ENCODE data around the gene SPATA25.
"Not testable (repeated sequence)": the region's sequence is repeated elsewhere in the genome, so short reads cannot be mapped to it uniquely, and the experiment has no call there.

SPATA25 gene

GRCh38 chr20:45892828-45893500 is 5.5 kb upstream of the SPATA25 start:
- DNase-seq, result no peak

DNA sequence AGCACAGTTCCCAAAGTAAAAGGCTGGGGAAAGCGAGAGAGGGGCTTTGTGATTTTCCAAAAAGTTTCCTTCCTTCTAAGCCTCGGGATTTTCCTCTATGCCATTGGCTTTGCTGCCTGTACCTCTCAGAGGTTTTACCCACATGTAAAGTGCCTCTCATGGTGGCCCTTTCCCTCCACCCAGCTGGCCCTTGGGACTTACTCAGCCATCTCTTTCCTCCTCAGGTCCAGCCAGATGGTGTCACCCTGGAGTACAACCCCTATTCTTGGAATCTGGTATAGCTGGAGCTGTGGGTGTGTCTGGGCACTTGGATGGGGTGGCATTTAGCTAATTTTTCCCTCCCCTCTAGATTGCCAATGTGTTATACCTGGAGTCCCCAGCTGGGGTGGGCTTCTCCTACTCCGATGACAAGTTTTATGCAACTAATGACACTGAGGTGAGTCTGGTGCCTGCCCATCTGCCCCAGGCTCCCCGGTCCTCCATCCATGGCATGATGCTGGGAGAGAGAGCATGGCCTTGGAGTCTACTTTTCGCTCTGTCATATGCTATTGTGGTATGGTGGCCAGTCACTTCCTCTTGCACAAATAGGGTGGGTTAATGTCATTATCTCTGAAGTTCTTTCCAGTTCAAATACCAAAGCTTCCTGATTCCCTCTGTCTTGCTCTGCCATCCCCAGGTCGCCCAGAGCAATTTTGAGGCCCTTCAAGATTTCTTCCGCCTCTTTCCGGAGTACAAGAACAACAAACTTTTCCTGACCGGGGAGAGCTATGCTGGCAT is 4.8 kb upstream of the SPATA25 start:
- DNase-seq, result no peak

DNA sequence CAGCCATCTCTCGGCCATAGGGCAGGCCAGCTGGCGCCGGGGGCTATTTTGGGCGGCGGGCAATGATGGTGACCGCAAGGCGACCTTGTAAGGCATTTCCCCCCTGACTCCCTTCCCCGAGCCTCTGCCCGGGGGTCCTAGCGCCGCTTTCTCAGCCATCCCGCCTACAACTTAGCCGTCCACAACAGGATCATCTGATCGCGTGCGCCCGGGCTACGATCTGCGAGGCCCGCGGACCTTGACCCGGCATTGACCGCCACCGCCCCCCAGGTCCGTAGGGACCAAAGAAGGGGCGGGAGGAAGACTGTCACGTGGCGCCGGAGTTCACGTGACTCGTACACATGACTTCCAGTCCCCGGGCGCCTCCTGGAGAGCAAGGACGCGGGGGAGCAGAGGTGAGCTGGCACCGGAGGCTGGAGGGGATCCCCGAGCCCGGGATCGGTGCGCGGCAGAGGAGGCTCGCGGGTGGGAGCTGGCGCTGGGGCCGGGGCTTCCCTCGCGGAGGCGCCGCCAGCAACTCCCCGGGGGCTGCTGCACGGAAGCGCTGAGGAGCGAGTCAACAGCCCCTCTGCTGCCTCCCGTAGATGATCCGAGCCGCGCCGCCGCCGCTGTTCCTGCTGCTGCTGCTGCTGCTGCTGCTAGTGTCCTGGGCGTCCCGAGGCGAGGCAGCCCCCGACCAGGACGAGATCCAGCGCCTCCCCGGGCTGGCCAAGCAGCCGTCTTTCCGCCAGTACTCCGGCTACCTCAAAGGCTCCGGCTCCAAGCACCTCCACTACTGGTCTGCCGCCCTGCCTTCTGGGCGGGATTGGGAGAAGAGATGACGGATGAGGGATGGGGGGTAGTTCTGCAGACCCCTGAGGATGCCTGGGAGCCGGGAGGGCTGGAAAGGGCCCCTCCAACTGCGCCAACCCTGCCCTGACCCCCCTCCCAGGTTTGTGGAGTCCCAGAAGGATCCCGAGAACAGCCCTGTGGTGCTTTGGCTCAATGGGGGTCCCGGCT is 3.9 kb upstream of the SPATA25 start, which contains the start of the genes CTSA and NEURL2:
CTSA (plus strand) TSS at position 351 of the 999 bp plus-strand sequence; CDS start at position 585, 234 bp downstream.
NEURL2 (minus strand) TSS at position 224 of the 999 bp plus-strand sequence; CDS start at position 7, 217 bp downstream.
- peak; percentile 77 for DNase-seq

DNA sequence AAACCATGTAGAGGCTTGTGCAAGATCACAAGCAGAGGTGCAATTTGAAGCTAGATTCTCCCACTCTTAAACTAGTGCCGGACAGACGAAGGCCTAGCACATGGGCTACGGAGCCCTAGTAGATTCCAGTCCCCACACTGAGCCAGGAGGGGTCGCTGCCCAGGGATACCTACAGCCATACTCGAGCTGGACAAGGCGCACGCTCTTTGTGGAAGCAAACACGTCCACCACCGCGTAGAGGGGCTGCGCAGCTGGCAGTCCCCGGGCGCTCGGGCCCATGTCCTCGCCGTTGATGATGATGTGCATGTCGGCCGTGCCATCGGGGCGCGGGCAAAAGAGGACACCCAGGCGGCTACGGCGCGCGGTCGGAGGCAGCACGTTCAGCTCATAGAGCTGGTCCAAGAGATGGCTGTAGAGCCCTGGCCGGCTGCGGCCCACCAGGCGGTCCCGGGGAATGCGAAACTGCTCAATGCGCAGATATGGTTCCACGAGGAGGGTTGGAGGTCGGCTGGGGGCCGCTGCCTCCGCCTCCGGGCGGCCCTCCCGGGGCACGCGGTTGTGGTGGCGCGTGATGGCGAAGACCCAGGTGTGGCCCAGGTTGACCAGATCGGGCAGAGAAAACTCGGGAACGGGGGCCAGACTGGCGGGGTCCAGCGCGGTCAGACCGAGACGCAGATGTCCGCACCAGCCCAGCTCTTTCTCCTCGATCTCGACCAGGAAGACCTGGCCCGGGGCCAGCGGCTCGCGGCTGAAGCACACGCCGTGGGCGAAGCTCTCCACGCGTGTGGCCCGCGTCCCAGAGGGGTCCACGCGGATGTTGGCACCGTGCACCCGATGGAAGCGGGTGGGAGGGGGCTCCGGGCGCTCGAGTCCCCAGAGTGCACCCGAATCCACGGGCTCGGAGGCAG is 2.9 kb upstream of the SPATA25 start:
- peak; percentile 30 for DNase-seq

- no peak for DNase-seq
Measured at GRCh38 chr20:45888681-45889080, 1.3 kb upstream of the SPATA25 start.

GRCh38 chr20:45886590-45887345 is 654 bp downstream of the SPATA25 start:
- DNase-seq, result no peak

GRCh38 chr20:45883100-45883469 is 4.3 kb downstream of the SPATA25 start:
- DNase-seq, result no peak

DNA sequence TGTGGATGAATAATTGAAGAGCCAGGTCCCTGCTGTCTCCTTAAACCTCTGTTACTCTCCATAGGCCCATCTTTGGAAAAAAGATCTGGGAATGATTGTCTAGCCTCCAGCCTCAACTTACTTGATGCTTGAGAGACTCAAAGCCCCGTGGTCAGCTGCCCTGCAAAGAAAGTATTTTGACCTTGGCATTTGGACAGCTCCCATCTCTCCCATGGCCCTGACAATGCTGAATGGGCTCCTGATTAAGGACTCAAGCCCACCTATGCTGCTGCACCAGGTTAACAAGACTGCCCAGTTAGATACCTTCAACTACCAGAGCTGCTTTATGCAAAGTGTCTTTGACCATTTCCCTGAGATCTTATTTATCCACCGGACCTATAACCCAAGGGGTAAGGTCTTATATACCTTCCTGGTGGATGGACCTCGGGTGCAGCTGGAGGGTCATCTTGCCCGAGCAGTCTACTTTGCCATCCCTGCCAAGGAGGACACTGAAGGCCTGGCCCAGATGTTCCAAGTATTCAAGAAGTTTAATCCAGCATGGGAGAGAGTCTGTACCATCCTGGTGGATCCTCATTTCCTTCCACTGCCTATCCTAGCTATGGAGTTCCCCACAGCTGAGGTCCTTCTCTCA is 4.8 kb downstream of the SPATA25 start:
- DNase-seq, result no peak

GRCh38 chr20:45880988-45881788 is 6.2 kb downstream of the SPATA25 start, which contains the start of gene ZSWIM1:
ZSWIM1 (plus strand) TSS chr20:45881227; CDS start chr20:45882593, 1,366 bp downstream.
- DNase-seq, result peak; percentile 99

DNA sequence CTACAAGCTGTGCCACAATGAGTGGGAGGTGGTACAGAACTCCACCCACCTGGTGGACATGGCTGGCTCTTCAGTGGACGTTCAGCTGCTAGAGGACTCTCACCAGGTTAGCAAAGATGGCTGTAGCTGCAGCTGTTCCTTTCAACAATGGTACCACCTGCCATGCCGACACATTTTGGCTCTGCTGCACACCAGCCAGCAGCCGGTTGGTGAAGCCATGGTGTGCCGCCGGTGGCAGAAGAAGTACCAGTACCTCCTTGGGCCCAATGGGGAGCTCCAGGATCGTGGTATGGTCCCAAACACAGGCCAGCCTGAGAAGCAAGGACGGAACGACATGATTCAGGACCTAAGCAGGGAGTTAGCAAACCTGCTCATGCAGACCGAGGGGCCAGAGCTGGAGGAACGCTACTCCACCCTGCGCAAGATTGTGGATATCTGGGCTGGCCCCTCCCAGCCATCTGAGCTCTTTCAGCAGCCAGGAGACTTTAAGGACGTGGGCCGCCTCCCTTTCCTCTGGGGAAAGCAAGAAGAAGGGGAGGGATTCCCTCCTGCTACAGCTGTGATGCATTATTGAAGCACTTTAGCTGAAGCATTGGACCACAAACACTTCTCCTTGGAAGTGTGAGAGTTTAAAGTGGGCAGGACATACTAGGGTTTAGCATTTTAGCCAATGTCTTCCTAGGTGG is 9.2 kb downstream of the SPATA25 start:
- DNase-seq, result no peak

- DNase-seq, result no peak
Measured at GRCh38 chr20:45874576-45874975, 12.8 kb downstream of the SPATA25 start.

- DNase-seq, result not testable (repeated sequence)
Measured at GRCh38 chr20:45874104-45874481, 13.3 kb downstream of the SPATA25 start.

GRCh38 chr20:45873409-45874103 is 13.9 kb downstream of the SPATA25 start:
- DNase-seq, result no peak

DNA sequence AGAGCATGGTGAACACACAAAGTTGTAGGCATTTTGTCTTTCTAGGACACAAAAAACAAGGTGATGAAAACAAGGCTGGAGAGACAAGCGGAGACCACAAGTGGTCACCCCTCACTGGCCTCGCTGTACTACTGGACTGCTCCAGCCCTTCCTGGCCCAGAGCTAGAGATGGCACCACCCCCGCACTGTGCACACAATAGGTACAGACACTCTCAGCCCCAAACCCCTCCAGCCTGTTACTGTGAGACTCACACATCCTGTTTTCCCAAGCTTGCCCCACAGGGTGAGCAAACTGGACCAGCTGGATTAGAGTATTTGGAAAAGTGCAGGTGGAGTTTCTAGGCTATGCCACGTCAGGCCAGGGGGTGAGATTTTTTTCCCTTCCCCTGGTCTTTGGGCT is 14.8 kb downstream of the SPATA25 start:
- no peak for DNase-seq

DNA sequence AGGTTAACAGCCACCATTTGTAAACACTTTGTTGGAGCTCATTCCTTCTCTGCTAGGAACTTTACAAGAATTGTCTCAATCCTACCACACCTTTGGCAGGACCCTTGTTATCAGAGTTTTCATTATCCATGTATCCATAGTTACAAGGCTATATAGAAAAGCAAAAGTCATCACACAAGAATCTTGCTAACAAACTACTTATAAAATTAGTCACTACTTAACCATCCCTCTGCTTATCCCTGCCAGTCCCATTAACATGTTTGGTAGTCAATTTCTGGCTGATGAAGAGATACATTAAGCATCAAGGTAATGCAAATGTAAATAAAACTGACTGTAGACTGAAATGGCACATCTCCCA is 19.6 kb downstream of the SPATA25 start:
- no peak for DNase-seq

DNA sequence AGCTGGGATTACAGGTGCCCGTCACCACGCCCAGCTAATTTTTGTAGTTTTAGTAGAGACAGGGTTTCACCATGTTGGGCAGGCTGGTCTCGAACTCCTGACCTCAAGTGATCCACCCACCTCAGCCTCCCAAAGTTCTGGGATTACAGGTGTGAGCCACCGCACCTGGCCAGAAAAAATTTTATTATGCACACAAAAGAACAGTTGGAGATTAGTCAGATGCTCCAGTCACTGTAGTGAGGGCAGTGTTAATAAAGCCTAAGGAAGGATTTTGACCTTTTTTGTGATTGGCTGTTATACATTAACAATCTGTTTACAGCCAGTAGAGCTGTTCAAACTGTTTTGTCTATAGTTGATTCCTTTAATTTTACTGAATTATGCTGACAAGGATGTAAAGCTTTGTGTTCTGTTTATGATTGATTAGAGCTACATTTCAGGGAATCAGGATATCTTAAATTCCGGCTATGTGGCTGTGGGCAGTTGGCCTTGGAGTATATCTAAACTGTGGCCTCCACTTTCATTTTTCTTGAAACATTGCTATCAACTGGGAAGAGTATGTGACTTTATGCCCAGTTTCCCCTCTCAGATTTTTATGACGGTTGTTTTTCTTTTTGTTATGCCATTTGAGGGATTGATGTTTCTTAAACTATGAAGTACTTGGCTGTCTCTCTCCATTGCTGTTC is 20.1 kb downstream of the SPATA25 start:
- no peak for DNase-seq

GRCh38 chr20:45866454-45866853 is 21.0 kb downstream of the SPATA25 start:
- DNase-seq, result no peak
